GM21447 (cell line): ENCODE data around the gene N4BP2L2.
A peak's percentile ranks its signal among the peaks of the same experiment; 100 is the strongest.

Experiments
- ATAC-seq: cut with Tn5 transposase; IDR thresholded peaks from one replicate; pipeline ENCODE4 v1.9.1; 2021; ENCODE audit not compliant: unreplicated experiment

N4BP2L2 gene

DNA sequence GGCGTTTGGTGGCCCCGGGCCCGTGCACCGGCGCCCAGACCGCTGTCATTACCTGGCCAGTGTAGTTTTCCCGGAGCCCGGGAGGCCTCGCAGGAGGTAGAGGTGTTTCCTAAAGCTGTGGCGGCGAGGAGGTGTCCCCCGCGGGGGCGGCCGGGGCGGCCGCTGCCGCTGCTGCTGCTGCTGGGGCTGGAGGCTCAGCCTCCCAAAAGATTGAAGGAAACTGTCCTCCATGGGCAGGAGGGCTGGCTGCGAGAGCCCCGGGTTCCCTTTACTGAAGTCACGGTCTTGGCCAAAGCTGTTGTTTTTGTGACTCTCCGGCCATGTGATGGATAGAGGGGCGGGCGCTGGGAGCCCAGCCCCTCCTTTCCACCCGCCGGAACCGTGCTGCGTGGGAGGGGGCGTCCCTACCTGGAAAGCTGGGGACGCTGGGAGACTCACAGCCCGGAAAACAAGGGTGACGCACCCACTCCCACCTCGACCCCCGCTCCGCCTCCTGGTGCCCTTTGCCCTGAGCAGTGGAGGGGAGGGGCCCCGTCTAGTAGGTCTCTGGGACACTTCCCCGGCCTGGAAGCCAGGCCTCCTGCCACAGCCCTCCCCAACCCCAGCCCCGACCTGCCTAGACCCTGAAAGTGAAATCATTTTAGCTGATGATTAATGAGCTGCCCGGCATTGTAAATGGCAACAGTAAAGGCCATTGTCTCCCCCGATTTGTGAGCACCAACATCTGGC is 110.6 kb downstream of the N4BP2L2 start, which contains the start of gene N4BP2L1:
Gene N4BP2L1 (minus strand): TSS at position 279 of the 729 bp plus-strand sequence. CDS start 48 bp downstream, at position 231.
- ATAC-seq = peak; percentile 67

DNA sequence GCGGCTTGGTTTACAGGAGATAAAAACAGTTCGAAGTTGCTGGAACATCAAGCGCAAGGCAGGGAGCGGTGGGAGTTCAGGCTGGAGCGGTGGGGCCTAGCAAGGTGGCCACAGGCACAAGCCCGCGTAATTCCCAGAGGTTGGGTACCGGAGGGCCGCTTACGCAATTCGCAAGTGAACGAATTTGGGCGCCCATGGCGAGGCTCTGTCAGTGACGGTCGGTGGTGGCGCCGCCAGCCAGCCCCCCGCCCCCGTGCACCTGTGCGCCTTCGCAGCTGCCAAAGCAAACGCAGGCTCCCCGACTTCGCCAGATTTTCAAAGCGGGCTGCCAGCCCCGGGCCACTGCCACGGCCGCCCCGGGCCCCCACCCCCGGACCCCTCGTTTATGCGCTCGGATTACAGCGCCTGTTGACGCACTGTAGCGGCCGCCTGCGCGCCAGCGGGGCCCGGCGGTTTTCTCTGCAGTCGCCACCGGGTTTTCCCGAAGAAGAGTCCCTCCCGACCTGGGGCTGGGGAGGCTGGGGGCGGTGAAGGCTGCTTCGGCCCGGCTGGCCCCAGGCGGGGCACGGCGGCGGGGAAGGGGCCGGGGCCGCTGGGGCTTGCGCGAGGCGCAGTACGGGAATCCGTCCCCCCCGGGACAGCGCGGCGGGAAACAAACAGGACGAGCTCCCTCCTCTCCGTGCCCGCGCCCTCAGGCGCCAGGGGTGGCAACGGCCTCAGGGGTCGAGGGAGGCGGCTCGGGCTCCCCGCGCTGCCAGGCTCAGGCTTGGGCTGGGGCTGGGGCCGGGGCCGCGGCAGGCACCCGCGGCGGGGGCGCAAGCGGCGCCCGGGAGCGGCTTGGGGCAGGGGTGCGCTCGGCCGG is 111.4 kb downstream of the N4BP2L2 start:
- ATAC-seq = peak; percentile 10

DNA sequence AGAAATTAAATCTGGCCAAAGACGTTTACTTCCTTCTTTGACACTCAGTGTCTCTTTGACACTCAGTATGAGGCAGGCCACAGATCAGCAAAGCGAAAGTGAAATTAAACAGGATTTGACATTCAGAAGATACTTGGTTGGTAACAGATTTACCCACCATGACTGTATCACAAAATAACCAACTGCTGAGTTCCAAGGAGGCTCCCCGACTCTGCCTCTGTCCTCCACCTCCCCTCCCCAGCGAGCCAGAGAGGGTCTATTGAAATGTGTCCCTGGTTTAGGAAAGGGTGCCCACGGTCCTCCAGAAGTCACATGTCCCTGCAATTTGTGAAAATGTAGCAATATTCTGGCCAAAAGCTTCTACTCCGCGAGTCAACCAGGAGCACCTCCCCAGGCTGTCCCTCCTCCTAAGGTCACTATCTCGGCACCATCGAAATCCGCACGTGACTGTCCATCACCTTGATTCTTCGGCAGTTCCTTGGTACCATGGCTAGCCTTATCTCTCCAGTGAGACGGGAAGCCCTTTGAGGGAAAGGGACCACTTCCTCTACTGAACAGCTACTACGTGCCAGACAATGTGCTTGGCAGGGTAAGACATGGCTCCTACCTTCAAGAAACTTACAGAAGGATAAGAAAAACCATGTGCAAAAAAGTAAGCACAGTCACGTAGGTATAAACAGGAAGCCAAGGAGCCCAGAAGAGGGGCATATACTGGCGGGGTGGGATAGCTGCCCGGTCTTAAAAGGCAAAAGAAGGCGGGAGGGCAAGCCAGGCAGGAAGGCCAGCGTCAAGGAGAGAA is 112.2 kb downstream of the N4BP2L2 start:
- peak; percentile 39 for ATAC-seq

DNA sequence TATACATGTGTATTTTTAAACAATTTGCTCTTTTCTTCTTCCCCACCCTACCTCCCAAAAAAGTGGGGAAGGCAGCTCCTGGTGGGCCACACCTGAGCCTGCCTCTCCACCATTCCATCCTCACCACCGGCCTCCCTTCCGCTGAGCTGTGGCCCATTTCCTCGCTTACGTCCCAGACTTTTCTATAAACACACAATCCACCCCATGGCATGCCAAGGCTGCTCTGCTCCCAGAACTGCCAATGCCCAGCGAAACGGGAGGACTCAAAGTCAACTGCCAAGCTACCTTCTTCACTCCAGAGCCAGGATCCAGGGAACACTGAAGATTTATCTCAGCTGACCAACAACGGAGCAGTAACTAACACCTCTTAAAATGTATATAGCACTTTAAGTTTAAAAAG is 113.4 kb downstream of the N4BP2L2 start:
- no peak for ATAC-seq

DNA sequence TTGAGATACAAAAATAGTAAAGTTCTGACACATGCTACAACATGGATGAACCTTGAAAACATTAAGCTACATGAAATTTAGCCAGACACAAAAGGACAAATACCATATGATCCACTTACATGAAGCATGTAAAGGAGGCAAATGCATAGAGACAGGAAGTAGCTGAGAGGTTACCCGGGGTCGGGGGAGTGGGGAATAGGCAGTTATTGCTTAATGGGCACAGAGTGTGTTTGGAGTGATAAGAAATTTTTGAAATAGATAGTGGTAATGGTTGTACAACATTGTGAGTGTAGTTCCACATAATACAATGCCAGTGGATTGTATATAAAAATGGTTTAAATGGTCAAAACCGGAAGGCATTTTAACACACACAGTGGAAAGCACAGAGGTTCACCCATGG is 115.0 kb downstream of the N4BP2L2 start:
- ATAC-seq = no peak

DNA sequence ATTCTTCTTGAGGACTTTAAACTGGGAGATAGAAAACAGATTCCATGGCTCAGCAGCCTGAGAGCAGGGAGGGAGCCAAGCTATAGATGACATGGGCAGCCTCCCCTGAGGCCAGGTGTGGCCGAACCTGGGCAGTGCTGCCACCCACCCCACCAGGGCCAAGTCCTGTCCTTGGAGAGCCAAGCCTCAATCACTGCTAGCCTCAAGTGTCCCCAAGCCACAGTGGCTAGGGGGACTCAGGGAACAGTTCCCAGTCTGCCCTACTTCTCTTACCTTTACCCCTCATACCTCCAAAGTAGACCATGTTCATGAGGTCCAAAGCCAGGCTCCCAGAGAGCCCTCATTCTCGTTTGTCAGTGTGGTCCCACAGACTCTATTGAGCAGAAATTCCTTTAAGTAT is 118.7 kb downstream of the N4BP2L2 start:
- ATAC-seq = no peak

DNA sequence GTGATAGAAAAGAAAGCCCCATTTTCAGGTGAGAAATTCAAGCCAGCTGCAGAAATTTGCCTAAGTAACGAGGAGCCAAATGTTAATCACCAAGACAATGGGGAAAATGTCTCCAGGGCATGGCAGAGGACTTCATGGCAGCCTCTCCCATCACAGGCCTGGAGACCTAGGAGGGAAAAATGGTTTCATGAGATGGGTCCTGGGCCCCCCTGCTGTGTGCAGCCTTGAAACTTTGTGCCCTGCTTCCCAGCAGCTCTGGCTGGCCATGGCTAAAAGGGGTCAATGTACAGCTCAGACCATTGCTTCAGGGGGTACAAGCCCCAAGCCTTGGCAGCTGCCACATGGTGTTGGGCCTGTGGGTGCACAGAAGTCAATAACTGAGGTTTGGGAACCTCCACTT is 120.6 kb downstream of the N4BP2L2 start:
- ATAC-seq = no peak

DNA sequence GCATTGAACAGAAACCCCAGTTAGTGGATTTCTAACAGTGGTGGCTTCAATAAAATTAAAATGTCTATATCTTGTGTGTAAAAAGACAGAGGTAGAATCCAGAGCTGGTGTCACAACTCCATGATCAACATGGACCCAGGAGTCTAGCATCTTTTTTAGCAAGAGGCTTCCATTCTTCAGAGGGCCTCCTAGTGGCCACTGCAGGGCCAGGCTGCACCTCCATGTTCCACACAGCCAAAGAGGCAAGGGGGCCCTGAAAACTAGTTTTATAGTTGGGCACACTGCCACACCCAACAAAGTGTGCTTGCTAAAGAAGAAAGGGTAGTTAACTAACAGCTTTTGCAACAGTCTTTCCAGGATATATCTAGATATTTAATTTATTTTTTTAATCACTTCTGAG is 123.6 kb downstream of the N4BP2L2 start:
- no peak for ATAC-seq

DNA sequence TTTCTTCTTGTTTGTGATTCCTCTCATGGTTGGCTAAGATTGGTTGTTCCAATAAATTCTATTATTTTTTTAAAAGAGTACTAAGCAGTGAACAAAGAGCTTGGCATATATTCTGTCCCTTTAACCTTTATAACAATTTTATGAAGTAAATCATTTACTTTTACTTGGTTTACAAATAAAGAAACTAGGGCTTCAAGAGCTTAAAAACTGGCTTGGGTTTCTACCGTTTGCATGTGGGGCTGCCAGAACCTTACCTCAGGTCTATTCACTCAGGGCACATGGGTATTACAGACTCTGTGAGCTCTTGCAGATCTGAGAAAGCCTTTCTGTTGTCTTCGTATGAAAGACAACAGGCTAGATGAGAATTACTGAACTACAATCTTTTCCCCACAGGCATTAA is 124.0 kb downstream of the N4BP2L2 start:
- no peak for ATAC-seq

DNA sequence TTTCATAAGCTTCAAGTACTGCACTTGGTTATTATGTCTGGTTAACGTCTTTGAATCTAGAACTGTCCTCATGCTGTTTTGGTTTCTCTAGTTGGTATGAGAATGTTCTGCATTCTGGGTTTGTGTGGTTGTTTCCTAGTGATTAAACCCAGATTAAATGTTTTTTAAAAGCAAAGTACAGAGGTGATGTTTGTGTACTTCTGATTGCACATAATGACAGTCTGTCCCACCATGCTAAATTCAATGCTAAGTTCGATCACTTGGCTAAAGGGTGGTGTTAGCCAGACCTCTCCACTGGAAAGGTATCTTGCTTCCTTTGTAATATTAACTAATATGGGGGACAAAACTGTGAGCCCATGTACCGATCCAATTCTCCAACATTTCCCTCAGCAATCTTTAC is 125.3 kb downstream of the N4BP2L2 start:
- ATAC-seq = no peak

DNA sequence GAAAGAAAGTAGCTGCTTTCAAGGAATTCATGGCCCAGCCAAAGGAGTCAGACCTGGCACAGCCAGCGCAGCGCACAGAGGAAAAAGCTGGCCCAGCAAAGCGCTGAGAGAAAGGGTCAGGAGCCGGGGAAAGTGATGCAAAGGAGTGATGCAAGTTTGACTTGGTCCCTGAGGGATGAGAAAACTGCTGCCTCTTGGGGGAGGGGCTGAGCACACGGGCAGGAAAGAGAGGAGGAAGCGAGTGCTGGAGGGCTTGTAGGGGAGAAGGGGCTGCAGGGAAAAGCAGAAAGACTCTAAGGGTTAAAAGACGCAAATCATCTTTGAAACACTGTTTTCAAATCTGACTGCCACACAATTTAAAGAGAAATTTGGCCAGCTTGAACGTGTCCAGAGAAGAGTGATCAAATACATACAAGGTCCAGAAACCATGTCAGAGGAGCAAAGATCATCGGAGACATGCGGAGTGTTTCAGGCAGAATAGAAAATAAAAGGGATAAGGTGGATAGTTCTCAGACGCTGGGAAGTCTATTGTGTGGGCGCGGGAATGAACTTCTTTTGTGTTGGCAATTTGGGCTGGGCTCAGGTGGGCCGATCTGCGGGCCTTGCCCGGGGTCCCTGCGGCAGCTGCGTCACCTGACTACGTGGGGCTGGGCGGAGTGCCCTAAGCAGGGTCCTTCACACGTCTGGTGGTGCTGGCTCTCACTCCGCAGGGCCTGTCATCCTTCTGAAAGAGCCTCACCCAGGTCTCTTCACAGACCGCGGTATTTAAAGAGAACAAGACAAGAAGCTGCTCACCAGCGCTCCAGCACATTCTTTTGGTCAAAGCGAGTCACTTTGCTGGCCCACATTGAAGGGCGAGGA is 128.8 kb downstream of the N4BP2L2 start:
- ATAC-seq = no peak

DNA sequence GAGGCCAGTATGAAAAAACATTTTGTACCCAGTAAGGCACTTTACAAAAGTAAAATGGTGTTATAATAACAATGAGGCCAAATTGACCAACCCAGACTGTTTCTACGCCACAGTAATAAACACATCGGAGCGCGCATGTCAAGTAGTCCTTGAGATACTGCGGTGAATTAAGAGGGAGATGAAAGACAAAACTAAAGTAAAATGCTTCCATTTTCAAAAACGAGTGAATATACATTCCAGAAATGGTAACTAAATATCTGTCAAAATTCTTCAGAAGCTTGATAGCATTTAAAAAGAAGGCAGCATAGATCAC is 129.6 kb downstream of the N4BP2L2 start:
- no peak for ATAC-seq

DNA sequence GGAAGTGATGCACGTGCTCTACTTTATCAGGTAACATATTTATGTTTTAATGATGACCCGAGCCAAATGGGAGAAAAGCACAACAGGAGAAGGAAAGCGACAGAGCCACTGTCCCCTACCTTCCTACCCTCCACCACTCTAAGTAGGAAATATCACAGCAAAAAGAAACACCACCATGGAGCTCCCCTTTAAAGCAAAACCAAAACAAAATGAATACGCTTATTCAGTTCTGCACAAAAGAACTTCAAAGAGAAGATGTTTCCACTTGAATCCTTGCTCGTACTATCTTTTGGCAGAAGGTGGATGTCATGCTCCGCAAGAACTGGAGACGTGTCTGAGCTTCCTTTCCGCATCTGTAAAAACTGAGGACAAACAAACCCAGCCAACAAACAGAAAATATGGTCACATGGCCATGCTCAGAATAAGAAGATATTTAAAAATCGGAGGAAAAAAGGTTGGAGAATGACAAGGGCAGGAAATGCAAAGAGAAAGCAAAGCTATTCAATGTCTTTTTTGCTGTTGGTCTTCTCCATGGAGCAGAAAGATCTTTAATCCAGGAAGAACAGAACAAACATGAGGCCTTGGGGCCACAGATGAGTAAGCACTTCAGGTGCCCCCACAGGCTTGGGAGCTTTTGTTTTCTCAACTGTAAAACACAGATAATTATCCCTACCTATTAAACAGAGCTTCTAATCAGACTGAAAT is 130.1 kb downstream of the N4BP2L2 start:
- ATAC-seq = no peak

DNA sequence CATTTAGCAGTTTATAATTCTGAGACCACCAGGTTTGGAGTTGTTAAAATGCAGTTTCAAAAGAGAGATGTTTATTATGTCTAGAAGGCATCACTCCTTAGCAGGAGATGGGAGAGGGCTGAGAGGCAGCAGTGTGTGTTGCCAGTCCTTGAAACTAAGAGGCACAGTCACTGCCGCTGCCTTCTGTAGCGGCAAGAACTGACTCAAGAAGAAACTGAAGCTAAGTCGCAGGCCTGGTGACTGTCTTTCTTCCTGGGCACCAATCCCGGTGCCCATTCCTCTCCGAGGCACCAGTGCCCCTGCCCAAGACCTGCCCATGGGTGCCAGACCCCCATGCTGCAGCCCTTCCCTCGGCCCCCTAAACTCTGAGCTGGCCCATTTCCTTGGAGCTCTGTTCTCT is 130.7 kb downstream of the N4BP2L2 start:
- no peak for ATAC-seq

DNA sequence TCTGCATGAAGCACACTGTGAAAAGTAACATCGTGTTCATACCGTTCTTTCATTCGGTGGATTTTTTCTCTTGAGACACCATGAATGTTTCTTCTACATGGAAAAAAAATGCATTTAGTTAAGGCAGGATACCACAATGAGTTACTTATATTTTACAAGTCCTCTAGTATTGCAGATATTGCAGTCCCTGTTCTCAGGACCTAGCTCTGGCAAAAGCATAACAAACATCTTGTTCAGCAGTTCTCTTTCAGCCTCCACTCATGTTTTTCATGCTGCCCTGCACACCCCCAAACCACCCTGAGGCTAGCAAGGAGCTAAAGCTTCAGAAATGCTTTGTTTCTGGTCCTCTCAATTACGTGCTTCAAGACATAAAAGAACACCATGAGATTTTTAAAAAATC is 135.5 kb downstream of the N4BP2L2 start:
- ATAC-seq = no peak

DNA sequence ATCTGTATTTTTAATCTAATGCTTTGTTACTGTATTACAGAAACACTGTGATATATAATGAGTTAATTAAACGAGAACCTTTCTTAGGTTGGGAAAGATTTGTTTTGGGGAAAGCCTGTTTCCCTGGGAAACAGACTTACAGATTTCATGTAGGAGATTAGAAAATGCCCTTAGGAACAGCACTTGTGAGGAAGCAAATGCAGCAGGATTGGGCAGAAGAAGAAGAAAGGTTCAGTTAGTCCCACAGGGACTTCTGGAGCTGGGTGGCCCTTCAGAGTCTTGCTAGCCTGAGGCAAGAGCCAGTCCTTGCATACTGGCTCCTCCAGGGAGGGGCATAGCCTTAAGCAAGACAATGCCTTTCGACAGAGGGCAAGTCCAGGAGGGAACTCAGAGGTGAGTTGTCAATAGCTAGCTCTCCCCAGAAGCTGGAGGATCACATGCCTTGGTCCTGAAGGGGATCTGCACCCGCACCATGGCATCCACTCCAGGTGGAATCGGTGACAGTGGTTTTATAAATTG is 147.4 kb downstream of the N4BP2L2 start:
- ATAC-seq = no peak

DNA sequence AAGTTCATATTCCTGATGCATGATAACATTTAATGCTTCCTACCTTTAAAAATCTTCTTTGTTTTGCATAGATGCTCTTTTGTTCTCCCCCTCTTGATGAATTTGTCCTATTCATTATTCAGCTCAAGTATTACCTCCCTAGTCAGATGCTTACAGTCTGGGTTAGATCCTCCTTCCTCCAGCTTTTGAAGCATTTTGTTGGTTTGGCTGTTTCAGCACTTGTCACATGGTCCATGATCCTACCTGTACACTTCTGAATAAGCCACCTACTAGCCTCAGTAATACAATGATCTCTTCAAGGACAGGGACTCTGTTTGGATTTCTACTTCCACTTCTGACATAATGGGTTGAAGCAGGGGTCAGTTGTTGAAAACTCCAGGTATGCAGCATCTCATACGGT is 148.1 kb downstream of the N4BP2L2 start:
- ATAC-seq = no peak

DNA sequence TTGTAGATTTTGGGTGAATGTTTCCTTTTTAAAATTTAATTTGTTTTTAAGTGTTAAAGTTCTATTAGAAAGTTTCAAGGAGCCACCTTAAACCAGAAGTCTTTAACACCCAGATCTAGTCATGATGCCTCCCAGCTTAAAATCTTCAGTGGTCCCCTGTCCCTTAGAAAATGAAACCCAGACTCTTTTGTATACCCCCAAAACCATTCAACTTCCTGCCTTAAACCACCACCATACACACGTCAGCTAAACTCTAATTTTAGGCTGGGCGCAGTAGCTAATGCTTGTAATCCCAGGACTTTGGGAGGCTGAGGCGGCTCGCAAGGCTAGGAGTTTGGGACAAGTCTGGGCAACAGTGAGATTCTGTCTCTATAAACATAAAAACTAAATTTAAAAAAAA is 148.5 kb downstream of the N4BP2L2 start:
- ATAC-seq = peak; percentile 62

DNA sequence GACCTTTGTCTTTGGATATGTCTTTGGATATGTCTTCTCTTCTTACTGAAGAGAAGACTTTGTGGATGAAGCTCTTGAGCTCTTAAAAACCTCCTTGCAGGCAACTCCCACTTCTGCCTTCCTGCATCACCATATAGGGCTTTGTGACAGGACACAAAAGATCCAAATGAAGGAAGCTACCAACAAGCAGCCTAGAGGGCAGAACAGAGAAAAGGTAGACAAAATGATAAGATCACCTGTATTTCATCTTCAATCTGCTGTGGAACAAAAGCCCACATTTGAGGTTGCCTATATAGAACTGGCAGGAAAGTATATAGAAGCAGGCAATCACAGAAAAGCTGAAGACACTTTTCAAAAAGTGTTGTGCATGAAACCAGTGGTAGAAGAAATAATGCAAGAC is 153.2 kb downstream of the N4BP2L2 start:
- ATAC-seq = no peak

DNA sequence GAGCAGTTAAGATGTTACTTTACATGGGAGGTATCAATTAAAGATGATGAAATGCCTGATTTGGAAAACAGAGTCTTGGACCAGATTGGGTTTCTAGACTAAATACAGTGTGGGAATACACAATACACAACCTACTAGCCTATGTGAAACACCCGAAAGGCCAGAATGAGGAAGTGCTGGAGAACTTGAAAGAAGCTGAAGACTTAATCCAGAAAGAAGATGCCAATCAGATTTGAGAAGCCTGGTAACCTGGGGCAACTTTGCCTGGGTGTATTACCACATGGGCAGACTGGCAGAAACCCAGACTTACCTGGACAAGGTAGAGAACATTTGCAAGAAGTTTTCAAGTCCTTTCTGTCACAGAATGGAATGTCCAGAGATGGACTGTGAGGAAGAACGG is 153.9 kb downstream of the N4BP2L2 start:
- no peak for ATAC-seq
